K562 (cell line): Measurements from ENCODE around the gene SPNS1. TPM values are rescaled to one million over a fixed set of nuclear protein-coding genes. Genes with fewer than 3 reads are reported as not detected.

Experiments
- ARID1B ChIP-seq: fragments of 450-650 bp; IDR thresholded peaks from 2 replicates; pipeline ENCODE4 v1.6.1; 2016; ENCODE audit warnings: antibody characterized with exemption, mild to moderate bottlenecking, inconsistent platforms
- BRD9 ChIP-seq: fragments of 450-650 bp; IDR thresholded peaks from 2 replicates; pipeline ENCODE4 v1.6.1; 2018; ENCODE audit warnings: low read depth; ENCODE audit not compliant: partially characterized antibody
- HMGXB4 ChIP-seq: sonication (generic); formaldehyde crosslinking; IDR thresholded peaks from 2 replicates; pipeline ENCODE4 v1.8.1; 2023; ENCODE audit warnings: mild to moderate bottlenecking, missing genetic modification reagents
- IRF1 ChIP-seq: sonication (generic); formaldehyde crosslinking; IDR thresholded peaks from 2 replicates; pipeline ENCODE4 v1.8.0; 2022; ENCODE audit warnings: missing genetic modification reagents, mild to moderate bottlenecking, borderline replicate concordance
- IRF2 ChIP-seq: sonication (generic); formaldehyde crosslinking; IDR thresholded peaks from 2 replicates; pipeline ENCODE4 v1.8.1; 2022; ENCODE audit warnings: mild to moderate bottlenecking, missing genetic modification reagents
- KDM2B ChIP-seq: fragments of 250-450 bp; sonication (Bioruptor Pico); IDR thresholded peaks from 2 replicates; pipeline ENCODE4 v1.8.0; 2021; ENCODE audit warnings: mild to moderate bottlenecking, moderate library complexity
- YY1 ChIP-seq, 3 experiments: IDR thresholded peaks; 2 replicates each; pipeline ENCODE4 v1.6.1; 2011; ENCODE audit warnings: low read length in 2 of 3, mild to moderate bottlenecking in 2 of 3, moderate library complexity in 2 of 3, borderline replicate concordance in 1 of 3, control low read depth in 1 of 3, low read depth in 1 of 3; ENCODE audit not compliant: insufficient read depth in 3 of 3, insufficient replicate concordance in 2 of 3, control insufficient read depth in 1 of 3, insufficient read length in 1 of 3; ENCODE audit errors: extremely low read depth in 1 of 3
- ZNF707 ChIP-seq: fragments of 250-450 bp; sonication (Bioruptor Pico); conservative IDR thresholded peaks from 2 replicates; pipeline ENCODE4 v1.8.0; 2022; ENCODE audit warnings: inconsistent platforms, mild to moderate bottlenecking, moderate library complexity
- ZSCAN32 ChIP-seq: fragments of 450-650 bp; formaldehyde crosslinking; IDR thresholded peaks from 2 replicates; pipeline ENCODE4 v1.4.0; 2020; ENCODE audit warnings: mild to moderate bottlenecking, moderate library complexity
- polyA plus RNA-seq, 8 experiments: library from polyadenylated mRNA; depleted of rRNA in 4 of 8; stranded (reverse) in 5 of 8; unstranded in 3 of 8; fragments of >200 nt; fragmentation: Nextera tagmentation in 2 of 8; fragmentation: Illumina TruSeq in 1 of 8; extraction: Ambion mirVana in 2 of 8; extraction: Trizol in 1 of 8; gene quantifications; 2 replicates each; pipeline versions ENCODE4 v1.2.1 to v1.2.3, GENCODE V29; 2011 to 2014; ENCODE audit warnings: inconsistent platforms in 1 of 8, missing spikeins in 1 of 8
- total RNA-seq, 7 experiments: library from RNA; depleted of rRNA in 6 of 7; stranded (reverse); fragments of >200 nt in 6 of 7; fragmentation: Illumina TruSeq in 2 of 7; extraction: Trizol in 2 of 7; gene quantifications; 2 replicates each; pipeline versions ENCODE4 v1.2.1 to v1.2.3, GENCODE V29; 2011 to 2021; ENCODE audit warnings: low replicate concordance in 1 of 7
- TF ChIP-seq, protein P1 (sequence below), 2 experiments: fragments of 450-650 bp; IDR thresholded peaks; 2 replicates each; pipeline ENCODE4 v1.6.1; 2016; ENCODE audit warnings: mild to moderate bottlenecking in 2 of 2, borderline replicate concordance in 1 of 2, low read depth in 1 of 2, moderate library complexity in 1 of 2
- TF ChIP-seq, protein P2 (sequence below): fragments of 250-450 bp; sonication (Bioruptor Pico); IDR thresholded peaks from 2 replicates; pipeline ENCODE4 v1.5.0; 2020; ENCODE audit warnings: mild to moderate bottlenecking, borderline replicate concordance

The SPNS1 gene
- total and polyA plus RNA-seq, 9 of the 15 experiments (the other 6 are each of a cell fraction or from before 2014, with no cell fraction given) = 0.58 to 64.9 (median 13.7) TPM

GRCh38 chr16:28925386-28926228, 49.0 kb upstream of the SPNS1 start (continued):
- TF ChIP-seq, protein P1, sequence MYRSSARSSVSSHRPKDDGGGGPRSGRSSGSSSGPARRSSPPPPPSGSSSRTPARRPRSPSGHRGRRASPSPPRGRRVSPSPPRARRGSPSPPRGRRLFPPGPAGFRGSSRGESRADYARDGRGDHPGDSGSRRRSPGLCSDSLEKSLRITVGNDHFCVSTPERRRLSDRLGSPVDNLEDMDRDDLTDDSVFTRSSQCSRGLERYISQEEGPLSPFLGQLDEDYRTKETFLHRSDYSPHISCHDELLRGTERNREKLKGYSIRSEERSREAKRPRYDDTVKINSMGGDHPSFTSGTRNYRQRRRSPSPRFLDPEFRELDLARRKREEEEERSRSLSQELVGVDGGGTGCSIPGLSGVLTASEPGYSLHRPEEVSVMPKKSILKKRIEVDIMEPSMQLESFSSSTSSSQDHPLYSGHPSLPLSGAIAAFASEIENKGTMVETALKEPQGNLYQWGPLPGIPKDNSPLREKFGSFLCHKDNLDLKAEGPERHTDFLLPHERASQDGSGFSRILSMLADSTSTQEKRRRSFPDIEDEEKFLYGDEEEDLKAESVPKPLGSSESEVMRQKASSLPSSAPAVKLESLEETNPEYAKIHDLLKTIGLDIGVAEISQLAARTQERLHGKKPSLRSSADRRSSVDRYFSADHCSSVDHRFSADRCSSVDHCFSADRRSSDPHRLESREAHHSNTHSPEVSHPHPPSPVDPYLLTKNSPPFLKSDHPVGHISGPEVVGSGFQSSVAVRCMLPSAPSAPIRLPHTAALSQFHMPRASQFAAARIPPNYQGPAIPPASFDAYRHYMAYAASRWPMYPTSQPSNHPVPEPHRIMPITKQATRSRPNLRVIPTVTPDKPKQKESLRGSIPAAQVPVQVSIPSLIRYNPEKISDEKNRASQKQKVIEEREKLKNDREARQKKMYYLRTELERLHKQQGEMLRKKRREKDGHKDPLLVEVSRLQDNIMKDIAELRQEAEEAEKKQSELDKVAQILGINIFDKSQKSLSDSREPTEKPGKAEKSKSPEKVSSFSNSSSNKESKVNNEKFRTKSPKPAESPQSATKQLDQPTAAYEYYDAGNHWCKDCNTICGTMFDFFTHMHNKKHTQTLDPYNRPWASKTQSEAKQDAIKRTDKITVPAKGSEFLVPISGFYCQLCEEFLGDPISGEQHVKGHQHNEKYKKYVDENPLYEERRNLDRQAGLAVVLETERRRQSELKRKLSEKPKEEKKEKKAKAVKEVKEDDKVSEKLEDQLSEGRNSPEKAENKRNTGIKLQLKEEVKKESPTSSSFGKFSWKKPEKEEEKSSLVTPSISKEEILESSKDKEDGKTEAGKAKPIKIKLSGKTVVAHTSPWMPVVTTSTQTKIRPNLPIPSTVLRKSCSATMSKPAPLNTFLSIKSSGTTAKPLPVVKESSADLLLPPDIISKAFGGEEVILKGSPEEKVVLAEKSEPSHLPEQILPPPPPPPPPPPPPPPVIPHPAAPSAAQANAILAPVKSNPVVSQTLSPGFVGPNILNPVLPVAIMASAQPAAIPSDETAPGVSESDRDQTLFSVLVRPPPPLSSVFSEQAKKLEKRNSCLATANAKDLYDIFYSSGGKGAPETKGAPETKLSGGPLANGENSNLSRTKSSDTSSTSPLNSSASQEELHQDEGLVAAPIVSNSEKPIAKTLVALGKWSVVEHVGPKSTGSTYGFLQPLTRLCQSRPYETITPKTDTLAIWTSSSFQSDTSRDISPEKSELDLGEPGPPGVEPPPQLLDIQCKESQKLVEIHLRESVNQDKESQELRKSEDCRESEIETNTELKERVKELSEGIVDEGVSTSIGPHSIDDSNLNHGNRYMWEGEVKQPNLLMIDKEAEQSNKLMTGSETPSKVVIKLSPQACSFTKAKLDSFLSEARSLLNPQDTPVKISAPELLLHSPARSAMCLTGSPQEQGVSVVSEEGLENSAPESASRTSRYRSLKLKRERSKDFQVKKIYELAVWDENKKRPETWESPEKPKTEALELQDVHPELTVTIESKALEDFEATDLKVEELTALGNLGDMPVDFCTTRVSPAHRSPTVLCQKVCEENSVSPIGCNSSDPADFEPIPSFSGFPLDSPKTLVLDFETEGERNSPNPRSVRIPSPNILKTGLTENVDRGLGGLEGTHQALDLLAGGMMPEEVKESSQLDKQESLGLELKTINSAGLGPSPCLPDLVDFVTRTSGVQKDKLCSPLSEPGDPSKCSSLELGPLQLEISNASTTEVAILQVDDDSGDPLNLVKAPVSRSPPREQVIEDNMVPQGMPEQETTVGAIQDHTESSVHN (IDR thresholded peaks at IDR 0.05; ENCODE audit: borderline replicate concordance in 1 of 2, low read depth in 1 of 2) = peak in 1 of 2 experiments; percentile 61; a peak in 1 of 4 replicates
- TF ChIP-seq ZNF707 = no peak
- TF ChIP-seq, protein P2, sequence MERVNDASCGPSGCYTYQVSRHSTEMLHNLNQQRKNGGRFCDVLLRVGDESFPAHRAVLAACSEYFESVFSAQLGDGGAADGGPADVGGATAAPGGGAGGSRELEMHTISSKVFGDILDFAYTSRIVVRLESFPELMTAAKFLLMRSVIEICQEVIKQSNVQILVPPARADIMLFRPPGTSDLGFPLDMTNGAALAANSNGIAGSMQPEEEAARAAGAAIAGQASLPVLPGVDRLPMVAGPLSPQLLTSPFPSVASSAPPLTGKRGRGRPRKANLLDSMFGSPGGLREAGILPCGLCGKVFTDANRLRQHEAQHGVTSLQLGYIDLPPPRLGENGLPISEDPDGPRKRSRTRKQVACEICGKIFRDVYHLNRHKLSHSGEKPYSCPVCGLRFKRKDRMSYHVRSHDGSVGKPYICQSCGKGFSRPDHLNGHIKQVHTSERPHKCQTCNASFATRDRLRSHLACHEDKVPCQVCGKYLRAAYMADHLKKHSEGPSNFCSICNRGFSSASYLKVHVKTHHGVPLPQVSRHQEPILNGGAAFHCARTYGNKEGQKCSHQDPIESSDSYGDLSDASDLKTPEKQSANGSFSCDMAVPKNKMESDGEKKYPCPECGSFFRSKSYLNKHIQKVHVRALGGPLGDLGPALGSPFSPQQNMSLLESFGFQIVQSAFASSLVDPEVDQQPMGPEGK (CRISPR knock-in tag) = no peak
- TF ChIP-seq YY1 (IDR thresholded peaks at IDR 0.05; ENCODE audit: borderline replicate concordance in 1 of 3, control insufficient read depth in 1 of 3, extremely low read depth in 1 of 3, insufficient read depth in 3 of 3, insufficient read length in 1 of 3, insufficient replicate concordance in 2 of 3, low read depth in 1 of 3, low read length in 2 of 3) = peak in 2 of 3 experiments; percentile 67 to 84
- TF ChIP-seq ARID1B = peak; percentile 98
- peak; percentile 9 for TF ChIP-seq BRD9
- TF ChIP-seq HMGXB4 (CRISPR knock-in tag) = no peak; the same call in 1 of the 2 replicates
- no peak for TF ChIP-seq IRF2 (CRISPR knock-in tag)
- TF ChIP-seq KDM2B = 0 out of 2 replicates have a peak, but pooled peaks have one; percentile 26
- no peak; the same call in 1 of the 2 replicates for TF ChIP-seq IRF1
- peak; percentile 66; the same call in 1 of the 2 replicates for TF ChIP-seq ZSCAN32 (CRISPR knock-in tag)
